NCI-H1417 (cell line): ENCODE data around the gene SETD1A.

Experiments
- DNase-seq, 3 experiments: peaks; one replicate each; lab custom pipeline; 2025; lab: John Stamatoyannopoulos, UW

The SETD1A gene

GRCh38 chr16:30957456-30958174 is at the start of gene SETD1A:
Gene SETD1A, plus strand, starts transcription at chr16:30957754. Its CDS starts 978 bp downstream, at chr16:30958732.
- peak; percentile 82 to 96 (median 92) for DNase-seq

DNA sequence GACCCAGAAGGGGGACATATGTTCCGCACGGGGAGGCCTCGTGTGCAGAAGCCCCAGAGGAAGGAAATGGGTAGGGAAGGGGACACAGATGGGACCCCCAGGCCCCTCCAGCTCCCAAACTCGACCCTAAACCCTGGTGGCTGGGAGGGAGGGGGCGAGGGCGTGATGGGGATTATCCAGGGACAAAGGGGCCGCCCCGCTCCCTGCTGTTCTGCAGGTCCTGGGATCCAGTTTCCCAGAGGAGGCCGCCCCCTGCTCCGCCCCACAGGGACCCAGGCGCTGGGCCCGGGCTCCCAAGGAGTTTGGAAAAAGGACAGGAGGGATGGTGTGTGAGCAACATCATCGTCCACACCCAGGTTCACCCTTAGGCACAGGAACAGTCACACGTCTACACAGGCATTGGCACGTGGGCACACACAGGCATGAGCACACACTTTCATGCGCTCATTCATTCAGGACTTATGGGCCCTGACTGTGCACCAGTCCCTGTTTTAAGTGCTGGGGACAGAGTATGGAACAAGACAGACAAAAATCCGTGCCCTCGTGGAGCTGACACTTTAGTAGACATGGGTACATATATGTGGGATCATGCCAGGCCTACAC is 47.0 kb upstream of the SETD1A start:
- no peak for DNase-seq

- DNase-seq: no peak
Observed at GRCh38 chr16:30912794-30913412, 44.7 kb upstream of the SETD1A start.

DNA sequence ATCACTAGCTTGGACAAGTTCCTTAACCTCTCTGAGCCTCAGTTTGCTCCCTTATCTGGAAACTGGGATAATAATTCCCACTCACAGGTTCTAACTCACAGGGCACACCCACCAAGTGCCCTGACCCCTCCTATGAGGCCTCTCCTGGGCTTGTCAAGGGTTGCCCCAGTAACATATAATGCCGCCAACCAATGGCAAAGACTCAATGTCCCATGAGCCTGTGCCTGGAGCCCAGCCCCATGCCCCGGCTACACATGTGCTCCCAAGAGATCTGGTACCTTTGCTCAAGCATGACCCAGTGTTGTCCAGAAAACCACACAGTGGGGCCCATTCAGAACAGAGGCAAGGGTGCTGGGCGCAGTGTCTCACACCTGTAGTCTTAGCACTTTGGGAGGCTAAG is 42.7 kb upstream of the SETD1A start:
- no peak for DNase-seq

- no peak for DNase-seq
Observed at GRCh38 chr16:30918614-30919013, 38.9 kb upstream of the SETD1A start.

- DNase-seq: no peak
Observed at GRCh38 chr16:30920891-30921290, 36.7 kb upstream of the SETD1A start.

- DNase-seq: no peak
Observed at GRCh38 chr16:30921459-30921747, 36.2 kb upstream of the SETD1A start.

- peak; percentile 81 to 95 (median 84) for DNase-seq
Observed at GRCh38 chr16:30921748-30922419, 35.7 kb upstream of the SETD1A start.

DNA sequence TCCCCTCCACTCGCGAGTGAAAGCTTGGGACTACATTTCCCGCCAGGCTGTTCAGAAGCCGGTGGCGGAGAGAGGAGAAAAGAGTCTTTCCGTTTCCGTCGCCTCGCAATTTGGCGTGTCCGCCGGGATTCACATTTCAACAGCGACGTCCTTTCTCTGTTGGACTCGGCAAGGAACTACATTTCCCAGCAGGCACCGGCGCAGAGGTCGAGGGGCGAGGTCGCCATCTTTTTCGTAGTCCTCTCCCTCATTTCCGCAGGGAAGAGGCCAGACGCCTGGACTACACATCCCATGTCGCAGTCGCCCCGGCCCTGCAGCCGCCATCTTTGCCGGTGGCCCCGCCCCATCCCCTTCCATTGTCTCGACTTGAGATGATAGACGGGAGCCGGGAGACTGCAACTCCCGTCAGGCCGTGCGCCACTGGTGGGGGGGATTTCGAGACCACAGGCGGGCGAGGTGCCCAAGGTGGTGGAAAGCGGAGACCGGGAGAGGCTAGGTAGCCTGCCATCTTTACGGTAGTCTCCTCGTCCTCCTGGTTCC is 35.1 kb upstream of the SETD1A start:
- DNase-seq: peak; percentile 96 to 100 (median 98)

GRCh38 chr16:30922960-30923535 is 34.5 kb upstream of the SETD1A start:
- DNase-seq: peak; percentile 94 to 99 (median 97)

- DNase-seq: peak in 1 of 3 experiments; percentile 78
Observed at GRCh38 chr16:30923554-30924075, 33.9 kb upstream of the SETD1A start, which contains the start of gene FBXL19. Gene FBXL19, plus strand, starts transcription at chr16:30923572. Its CDS starts 2,183 bp downstream, at chr16:30925755.

- DNase-seq: peak in 1 of 3 experiments; percentile 40
Observed at GRCh38 chr16:30924076-30924912, 33.3 kb upstream of the SETD1A start.

GRCh38 chr16:30924913-30925631 is 32.5 kb upstream of the SETD1A start:
- no peak for DNase-seq

DNA sequence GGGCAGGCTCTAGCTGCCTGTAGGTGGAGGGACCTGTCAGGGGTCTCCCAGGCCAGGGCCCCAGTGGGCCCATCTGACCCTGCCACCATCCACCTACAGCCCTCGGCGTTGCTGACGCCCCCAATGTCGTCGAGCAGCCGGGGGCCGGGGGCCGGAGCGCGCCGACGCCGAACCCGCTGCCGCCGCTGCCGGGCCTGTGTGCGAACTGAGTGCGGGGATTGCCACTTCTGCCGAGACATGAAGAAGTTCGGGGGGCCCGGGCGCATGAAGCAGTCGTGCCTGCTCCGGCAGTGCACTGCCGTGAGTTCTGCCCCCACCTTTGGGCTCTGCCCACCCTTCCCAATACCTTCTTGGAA is 31.9 kb upstream of the SETD1A start:
- no peak for DNase-seq

DNA sequence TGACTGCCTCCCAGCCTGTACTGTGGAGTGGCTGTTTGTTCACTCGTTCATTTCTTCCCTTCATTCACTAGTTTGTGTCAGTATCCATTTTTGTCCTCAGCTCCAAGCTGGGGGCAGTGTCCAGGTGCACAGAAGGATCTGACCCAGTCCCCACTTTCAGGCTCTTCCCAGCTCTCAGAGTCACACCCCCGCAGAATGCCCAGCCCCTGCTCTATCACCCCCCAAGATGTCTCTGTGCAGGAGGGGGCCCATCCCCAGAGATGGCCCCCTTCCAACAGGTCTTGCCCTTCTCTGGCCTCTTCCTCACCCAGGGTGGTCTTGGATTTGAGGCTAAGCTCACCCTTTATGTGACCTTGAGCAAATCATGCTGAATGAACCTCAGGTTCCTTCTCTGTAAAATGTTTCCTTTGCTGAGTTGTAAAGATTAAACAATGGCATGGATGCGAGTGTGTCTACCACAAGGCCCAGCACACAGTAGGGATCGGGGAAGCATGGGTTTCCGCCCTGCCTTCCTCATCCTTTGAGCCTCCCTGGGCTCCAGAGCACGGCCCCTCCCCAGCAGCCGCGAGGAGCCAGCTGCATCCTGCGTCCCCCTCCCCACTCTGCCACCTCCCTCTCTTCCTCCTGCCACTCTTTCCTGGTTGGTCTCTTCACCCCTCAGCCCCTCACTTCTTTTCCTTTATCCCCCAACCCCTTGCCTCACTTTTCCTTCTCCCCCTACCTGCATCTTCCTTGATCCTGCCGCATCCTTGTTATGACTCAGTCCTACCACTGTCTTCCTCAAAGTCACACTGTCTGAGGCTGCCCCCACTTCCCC is 31.4 kb upstream of the SETD1A start:
- no peak for DNase-seq

DNA sequence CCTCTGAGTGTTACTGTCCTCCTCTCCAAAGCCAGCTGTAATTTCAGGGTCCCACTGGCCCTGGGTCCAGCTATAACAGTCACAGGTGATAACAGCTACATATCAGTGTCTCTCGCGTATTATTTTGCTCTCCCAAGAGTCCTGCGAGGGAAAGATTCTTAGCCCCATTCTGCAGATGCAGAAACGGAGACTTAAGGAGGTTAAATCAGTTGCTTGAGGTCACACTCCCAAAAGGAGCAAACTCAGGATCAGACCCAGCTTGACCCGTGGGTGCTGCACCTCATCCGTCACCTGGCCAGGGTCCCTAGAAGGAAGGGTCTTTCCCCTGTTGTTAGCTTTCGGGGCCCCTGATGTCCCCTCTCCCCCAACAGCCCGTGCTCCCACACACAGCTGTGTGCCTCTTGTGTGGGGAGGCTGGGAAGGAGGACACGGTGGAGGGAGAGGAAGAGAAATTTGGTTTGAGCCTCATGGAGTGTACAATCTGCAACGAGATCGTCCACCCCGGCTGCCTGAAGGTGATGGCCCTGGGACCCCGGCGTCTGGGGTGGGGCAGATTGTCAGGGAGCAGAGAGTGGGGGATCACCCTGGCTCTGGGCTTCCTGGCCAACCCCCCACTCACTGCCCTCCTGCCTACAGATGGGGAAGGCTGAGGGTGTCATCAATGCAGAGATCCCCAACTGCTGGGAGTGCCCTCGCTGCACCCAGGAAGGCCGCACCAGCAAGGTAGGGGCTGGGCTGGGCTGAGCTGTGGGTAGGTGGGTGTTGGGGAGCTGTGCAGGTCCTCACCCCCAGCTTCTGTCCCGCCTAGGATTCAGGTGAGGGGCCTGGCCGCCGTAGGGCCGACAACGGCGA is 30.4 kb upstream of the SETD1A start:
- no peak for DNase-seq

- DNase-seq: peak; percentile 72 to 95 (median 86)
Observed at GRCh38 chr16:30927789-30928378, 29.7 kb upstream of the SETD1A start.

GRCh38 chr16:30928390-30928789 is 29.2 kb upstream of the SETD1A start:
- DNase-seq: no peak
